Psoas muscle (tissue), 8 donors: ENCODE results near the gene FAAH. TPM values are rescaled to one million over a fixed set of nuclear protein-coding genes. Genes with fewer than 3 reads are reported as not detected.

ENCODE experiments used
- ATAC-seq, 4 donors: fragments of 200-7000 bp; cut with Tn5 transposase; one replicate each; pipeline ENCODE4 v1.9.1; 2020; ENCODE audit warnings: moderate library complexity in 3 of 4, mild to moderate bottlenecking in 2 of 4
- DNase-seq, 2 donors: peaks; one replicate each; pipeline ENCODE4 v3.0.0-alpha.2; 2020
- H3K27ac ChIP-seq: fragments of 200-600 bp; one replicate; pipeline ENCODE4 v1.8.0; 2022
- H3K27me3 ChIP-seq, 3 donors: fragments of 200-600 bp in 1 of 3; one replicate each; pipeline versions ENCODE4 v1.6.1 to v1.8.0; 2013 to 2022; ENCODE audit warnings: low read length in 2 of 3, mild to moderate bottlenecking in 2 of 3, moderate library complexity in 1 of 3; ENCODE audit not compliant: insufficient read depth in 3 of 3
- H3K36me3 ChIP-seq, 2 donors: fragments of 200-600 bp in 1 of 2; one replicate each; pipeline versions ENCODE4 v1.6.1 to v1.8.0; 2013 to 2022; ENCODE audit warnings: low read depth in 1 of 2, mild to moderate bottlenecking in 1 of 2, moderate library complexity in 1 of 2; ENCODE audit not compliant: insufficient read depth in 1 of 2
- H3K4me1 ChIP-seq: fragments of 200-600 bp; one replicate; pipeline ENCODE4 v1.8.0; 2022
- H3K4me3 ChIP-seq: fragments of 200-600 bp; one replicate; pipeline ENCODE4 v1.8.0; 2022; ENCODE audit warnings: mild to moderate bottlenecking
- H3K9me3 ChIP-seq: fragments of 200-600 bp; one replicate; pipeline ENCODE4 v1.8.0; 2022
- CTCF ChIP-seq: fragments of 200-600 bp; IDR thresholded peaks from one replicate; pipeline ENCODE4 v1.8.0; 2022; ENCODE audit warnings: antibody characterized with exemption
- WGBS, 3 donors: extraction: QIAGEN DNeasy Blood & Tissue Kit; methylation state at CpG; one replicate each; pipeline versions ENCODE4 v1.1.6 to v1.1.7; 2013; 5-methylcytosine and 5-hydroxymethylcytosine counted together
- intact Hi-C, 2 donors: fragments of 100-400 bp; cut with DNase I; formaldehyde crosslinking; loops; one replicate each; pipeline versions ENCODE4 v1.11.0 to v1.14.2; 2022
- polyA plus RNA-seq, 3 donors: library from polyadenylated mRNA; stranded (reverse); fragments of 200-250 nt; gene quantifications; one replicate each; pipeline ENCODE4 v1.2.3, GENCODE V29; 2013
- total RNA-seq, 4 donors: library from RNA; stranded (reverse); fragmentation: NEBNext Ultra II Directional in 2 of 4; extraction: Animal tissue kit (Norgen Biotek cat#: 25700) in 2 of 4; gene quantifications; one replicate each; pipeline versions ENCODE4 v1.2.1 to v1.2.4, GENCODE V29; 2021 to 2023
- donor health status: healthy with polysubstance abuse.
- donor health status: DM: no; HTN: no; CAD: no; lungs with moderate emphysema.
- donor health status: Bipolar disorder and iron deficiency.
- donor health status: healthy.
- donor health status: DM: yes; HTN: yes; CAD: no.
- donor health status: DM: no; HTN: no; CAD: no.
- donor health status: DM: no; HTN: no; CAD: no.
- donor health status: DM: yes; HTN: yes; CAD: no.

The FAAH gene
- total and polyA plus RNA-seq, 7 donors, result 1.6 to 11.0 (median 5.7) TPM

- H3K36me3 ChIP-seq, result no peaks in the 10 kb centered on the region
- intact Hi-C loops, result no loop called here
- no peaks in the 10 kb centered on the region for H3K4me1 ChIP-seq
- H3K4me3 ChIP-seq, result no peak overlapping the region
- no peak overlapping the region for H3K27ac ChIP-seq
- WGBS, 3 donors, result 46 to 51% (median 50%) methylated on average over 4 of the region's 4 CpGs
- H3K27me3 ChIP-seq, result peaks cover 0 to 6% (median 4%) of the 10 kb centered on the region in 3 donors
- no peak for TF ChIP-seq CTCF
- no peaks in the 10 kb centered on the region for H3K9me3 ChIP-seq
- ATAC-seq (no peak), DNase-seq (no peak)
Observed at GRCh38 chr1:46425726-46426125, 31.6 kb downstream of the FAAH start.

GRCh38 chr1:46427541-46427940 lies 33.4 kb downstream of the FAAH start:
- no peak for DNase-seq
- WGBS, 3 donors, result 56 to 71% (median 61%) methylated on average over 2 of the region's 2 CpGs
- H3K4me1 ChIP-seq, result no peaks in the 10 kb centered on the region
- intact Hi-C loops, result no loop called here
- H3K36me3 ChIP-seq, result no peaks in the 10 kb centered on the region
- no peak overlapping the region for H3K27ac ChIP-seq
- no peaks in the 10 kb centered on the region for H3K9me3 ChIP-seq
- no peak for TF ChIP-seq CTCF
- H3K4me3 ChIP-seq, result no peak overlapping the region
- H3K27me3 ChIP-seq, result peaks cover 0 to 4% (median 0%) of the 10 kb centered on the region in 3 donors
- no peak for ATAC-seq

GRCh38 chr1:46429436-46429835 lies 35.3 kb downstream of the FAAH start:
- no peak for ATAC-seq
- H3K27ac ChIP-seq, result no peak overlapping the region
- intact Hi-C loops, result no loop called here
- H3K4me1 ChIP-seq, result no peaks in the 10 kb centered on the region
- no peak for TF ChIP-seq CTCF
- H3K4me3 ChIP-seq, result no peak overlapping the region
- no peaks in the 10 kb centered on the region for H3K36me3 ChIP-seq
- H3K9me3 ChIP-seq, result no peaks in the 10 kb centered on the region
- no peak for DNase-seq
- WGBS, 3 donors, result 88 to 95% (median 94%) methylated on average over 1 of the region's 1 CpG
- peaks cover 0 to 4% (median 0%) of the 10 kb centered on the region in 3 donors for H3K27me3 ChIP-seq

- Histone ChIP-seq H3K27ac (no peak overlapping the region), H3K9me3 (no peaks in the 10 kb centered on the region), H3K27me3 (no peaks in the 10 kb centered on the region), H3K4me3 (no peak overlapping the region), H3K36me3 (no peaks in the 10 kb centered on the region), H3K4me1 (no peaks in the 10 kb centered on the region)
- DNase-seq (no peak), ATAC-seq (no peak)
- 47 to 70% (median 60%) methylated on average over 6 of the region's 6 CpGs for WGBS, 3 donors
- intact Hi-C loops, result no loop called here
- no peak for TF ChIP-seq CTCF
Observed at GRCh38 chr1:46431695-46432094, 37.6 kb downstream of the FAAH start.

GRCh38 chr1:46432781-46433327 lies 38.7 kb downstream of the FAAH start:
- intact Hi-C loops, result no loop called here
- no peak for ATAC-seq
- H3K4me3 ChIP-seq, result no peak overlapping the region
- H3K27ac ChIP-seq, result no peak overlapping the region
- no peaks in the 10 kb centered on the region for H3K4me1 ChIP-seq
- 58 to 65% (median 62%) methylated on average over 10 of the region's 10 CpGs for WGBS, 3 donors
- no peak for DNase-seq
- no peaks in the 10 kb centered on the region for H3K27me3 ChIP-seq
- H3K36me3 ChIP-seq, result no peaks in the 10 kb centered on the region
- TF ChIP-seq CTCF, result no peak
- no peaks in the 10 kb centered on the region for H3K9me3 ChIP-seq
